Measurements from ENCODE around the gene RAB44.
A peak's percentile ranks its signal among the peaks of the same experiment; 100 is the strongest.
"Not testable (repeated sequence)": the region's sequence is repeated elsewhere in the genome, so short reads cannot be mapped to it uniquely, and the experiment has no call there.

Gene RAB44, protein sequence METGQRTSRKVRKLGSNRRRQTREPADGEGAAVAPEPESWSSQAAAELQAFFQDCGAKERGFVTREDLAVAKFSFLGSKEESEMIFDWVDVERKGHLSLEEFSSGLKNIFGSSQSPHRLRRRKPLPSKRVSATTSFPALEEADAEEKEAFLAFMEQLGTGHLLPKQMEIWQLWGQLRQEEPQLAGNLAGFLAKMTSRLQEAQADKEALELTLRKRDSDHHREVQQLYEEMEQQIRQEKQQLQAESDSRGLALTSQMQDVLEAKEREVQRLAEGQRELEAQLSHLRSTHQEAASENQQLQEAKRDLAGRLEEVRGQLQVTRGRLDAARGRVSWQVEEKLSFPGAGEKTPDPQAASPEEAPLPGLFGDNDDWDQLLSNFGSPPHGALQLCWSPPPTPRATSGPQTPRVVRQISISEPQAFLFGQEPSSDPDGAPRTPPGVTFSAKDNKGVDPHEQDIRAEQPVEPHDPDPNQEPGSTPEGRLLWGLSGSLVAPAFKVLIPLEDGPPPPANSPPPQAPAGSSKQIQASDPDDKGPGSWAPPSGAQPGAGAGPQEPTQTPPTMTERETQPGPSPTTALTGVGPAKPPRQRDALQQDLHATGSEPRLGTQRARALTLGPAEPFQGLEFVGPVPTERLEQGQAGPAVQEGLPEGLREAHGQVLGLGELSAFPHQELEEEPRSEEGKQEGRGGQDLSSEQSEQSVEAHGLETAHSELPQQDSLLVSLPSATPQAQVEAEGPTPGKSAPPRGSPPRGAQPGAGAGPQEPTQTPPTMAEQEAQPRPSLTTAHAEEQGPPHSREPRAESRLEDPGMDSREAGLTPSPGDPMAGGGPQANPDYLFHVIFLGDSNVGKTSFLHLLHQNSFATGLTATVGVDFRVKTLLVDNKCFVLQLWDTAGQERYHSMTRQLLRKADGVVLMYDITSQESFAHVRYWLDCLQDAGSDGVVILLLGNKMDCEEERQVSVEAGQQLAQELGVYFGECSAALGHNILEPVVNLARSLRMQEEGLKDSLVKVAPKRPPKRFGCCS

GRCh38 chr6:36697481-36697903 lies at the start of gene RAB44:
TSS of gene RAB44 (plus strand) at chr6:36697826. CDS start at chr6:36704236, 6,410 bp downstream.
- no peak for DNase-seq

- DNase-seq: no peak
Observed at GRCh38 chr6:36649086-36649485, 48.5 kb upstream of the RAB44 start.

GRCh38 chr6:36649701-36650484 lies 47.7 kb upstream of the RAB44 start:
- no peak for DNase-seq

DNA sequence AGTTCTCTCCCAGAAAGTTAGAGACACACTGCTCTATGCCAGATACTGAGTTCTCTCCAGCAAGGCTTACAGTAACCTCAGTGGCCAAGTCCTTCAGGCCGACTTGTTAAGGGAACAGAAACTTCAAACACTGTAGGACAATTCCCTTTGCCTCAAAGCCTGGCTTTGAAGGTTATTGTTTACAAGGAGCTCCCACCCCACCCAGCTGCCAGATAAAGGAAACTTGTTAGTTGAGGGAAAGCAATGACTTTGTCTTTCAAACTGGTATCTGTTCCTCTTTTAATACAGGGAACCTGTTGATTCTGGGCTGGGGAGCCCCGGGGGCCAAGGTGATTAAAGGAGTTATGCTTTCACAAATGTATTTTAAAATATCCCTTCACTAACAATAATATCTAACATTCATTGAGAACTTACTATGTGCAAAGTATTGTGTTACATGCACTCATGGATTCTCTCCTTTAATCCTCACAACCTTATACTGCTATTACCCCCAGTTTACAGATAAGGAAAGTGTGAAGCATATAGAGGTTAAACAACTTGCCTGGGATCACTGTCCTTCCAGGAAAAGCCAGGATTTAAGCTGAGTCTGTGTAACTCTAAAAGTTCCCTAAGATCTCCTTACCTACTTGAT lies 46.7 kb upstream of the RAB44 start:
- DNase-seq: peak; percentile 6 to 28

DNA sequence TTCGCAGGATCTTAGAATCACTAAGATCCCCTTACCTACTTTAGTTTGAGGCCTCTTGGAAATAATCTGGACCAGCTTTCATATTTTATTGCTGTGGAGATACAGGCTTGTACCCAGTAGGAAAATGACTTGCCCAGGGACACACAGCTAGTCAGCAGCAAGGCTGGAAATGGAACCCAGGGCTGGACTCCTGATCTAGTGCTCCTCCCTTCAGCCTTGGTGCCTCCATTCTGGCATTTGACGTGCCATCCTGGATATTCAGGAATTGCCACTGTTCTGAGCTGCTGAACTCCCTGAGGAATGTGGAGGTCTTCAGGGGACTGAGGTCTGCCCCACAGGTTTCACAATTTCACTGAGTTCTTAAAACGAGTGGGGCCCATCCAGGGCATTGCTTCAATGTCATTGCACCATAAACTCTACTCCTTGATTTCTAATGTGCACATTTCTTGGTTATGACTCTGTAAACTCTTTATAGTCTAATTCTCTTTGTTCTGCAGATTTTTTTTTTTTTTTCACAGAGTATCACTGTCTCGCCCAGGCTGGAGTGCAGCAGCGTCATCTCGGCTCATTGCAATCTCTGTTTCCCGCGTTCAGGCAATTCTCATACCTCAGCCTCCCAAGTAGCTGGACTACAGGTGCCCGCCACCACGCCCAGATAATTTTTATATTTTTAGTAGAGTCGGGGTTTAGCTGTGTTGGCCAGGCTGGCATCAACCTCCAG lies 45.8 kb upstream of the RAB44 start:
- no peak for DNase-seq

GRCh38 chr6:36654469-36654868 lies 43.2 kb upstream of the RAB44 start:
- DNase-seq: not testable (repeated sequence)

DNA sequence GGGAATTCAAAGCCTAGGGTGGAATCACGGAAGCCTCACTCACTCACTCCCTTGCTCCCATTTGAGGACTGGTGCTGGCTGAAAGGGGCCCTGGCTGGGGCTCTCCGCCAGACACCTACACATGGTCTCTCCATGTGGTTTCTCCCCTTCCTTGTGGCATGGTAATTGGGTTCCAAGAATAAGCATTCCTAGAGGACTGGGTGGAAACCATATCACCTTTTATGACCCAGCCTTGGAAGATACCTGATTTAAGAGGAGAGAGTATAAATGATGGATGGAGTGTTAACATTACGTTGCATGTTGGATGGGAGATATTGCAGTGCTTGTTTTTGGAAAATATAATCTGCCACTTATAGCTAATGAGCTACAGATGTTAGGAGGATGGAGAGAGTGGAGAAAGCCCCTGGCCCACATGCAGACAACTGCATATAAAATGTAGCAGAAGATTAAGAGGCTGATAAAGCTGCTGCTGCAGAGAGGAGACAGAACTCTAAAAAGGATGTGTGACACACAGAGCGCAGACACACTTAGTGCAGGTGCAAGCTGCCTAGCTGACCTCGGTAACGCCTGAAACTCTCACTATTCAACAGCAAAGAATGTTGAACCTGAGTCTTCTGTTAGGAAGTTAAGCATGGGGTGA lies 42.4 kb upstream of the RAB44 start:
- DNase-seq: no peak

DNA sequence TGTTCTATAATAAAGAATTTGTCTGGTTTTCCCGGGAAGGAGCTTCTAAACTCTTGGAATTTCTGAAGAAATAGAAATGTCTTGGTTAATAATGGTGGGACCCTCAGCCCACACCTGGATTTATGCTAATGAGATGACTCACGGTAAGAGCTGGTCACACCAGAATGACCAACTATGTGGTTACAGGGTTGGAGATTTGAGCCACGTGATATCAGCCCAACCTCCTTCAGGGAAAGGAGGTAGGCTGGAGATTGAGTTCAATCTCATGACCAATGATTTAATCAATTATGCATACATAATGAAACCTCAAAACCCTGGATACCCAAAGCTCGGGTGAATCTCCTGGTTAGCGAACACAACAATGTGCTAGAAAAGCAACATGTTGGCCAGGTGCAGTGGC lies 41.2 kb upstream of the RAB44 start:
- DNase-seq: no peak

DNA sequence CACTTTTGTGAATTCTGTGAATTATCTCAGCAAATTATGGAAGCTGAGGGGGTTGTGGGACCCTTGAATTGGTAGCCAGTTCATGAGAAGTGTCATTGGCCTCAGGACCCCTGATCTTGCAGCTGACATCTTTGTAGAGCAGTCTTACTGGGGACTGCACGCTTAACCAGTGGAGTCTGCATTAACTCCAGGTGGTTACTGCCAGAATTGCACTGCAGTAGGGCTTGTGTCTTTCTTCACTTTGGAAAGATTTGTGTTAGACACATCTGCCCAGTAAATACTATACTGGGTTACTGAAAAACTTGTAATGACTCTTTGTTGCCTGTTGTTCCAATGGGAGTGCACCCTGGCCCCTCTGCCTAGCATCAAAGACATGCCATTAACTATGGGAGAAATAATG lies 40.4 kb upstream of the RAB44 start:
- DNase-seq: no peak

DNA sequence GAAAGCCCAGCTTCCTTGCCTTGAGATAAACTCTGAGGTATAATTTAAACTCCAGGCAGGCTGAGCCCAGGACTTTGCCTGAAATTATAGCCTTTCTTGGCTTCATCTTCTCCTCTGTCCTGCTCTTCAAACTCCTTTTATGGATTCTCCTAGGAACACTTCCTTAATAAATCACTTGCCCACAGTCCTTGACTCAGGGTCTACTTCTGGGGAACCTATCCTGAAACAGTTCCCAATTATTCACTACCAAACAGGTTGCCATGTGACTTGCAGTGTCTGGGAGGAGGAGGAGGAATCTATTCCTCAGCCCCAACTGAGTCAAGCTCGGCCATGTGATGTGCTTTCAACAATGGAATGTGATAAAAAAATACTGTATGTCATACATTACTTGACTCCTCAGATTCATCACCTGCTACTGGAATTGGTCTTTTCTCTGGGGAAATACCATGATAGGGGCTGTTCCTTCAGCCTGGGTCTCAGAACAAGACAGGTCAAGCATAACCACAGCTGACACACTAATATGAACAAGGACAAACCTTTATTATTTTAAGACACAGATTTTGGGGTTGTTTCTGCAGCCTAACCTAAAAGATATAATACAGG lies 39.6 kb upstream of the RAB44 start:
- DNase-seq: no peak

DNA sequence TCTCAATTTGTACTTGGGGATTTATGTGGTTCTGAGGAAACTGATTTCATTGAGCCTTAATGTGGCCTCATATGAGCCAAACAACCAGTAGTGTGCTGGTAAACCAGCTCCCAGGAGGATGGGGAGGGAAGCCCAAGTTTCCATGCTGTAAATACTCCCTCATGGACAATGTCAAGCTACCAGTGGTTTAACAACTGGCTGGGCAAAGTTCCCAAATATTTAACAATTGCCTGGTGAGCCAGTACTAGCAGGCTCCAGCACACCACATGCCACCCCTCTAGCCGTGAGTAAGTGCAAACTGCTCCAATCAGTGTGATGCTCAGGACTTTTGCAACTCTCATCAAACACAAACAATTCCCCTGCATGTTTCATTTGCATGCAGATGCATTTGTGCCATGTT lies 38.4 kb upstream of the RAB44 start:
- no peak for DNase-seq

GRCh38 chr6:36660771-36661471 lies 36.7 kb upstream of the RAB44 start:
- DNase-seq: no peak

- no peak for DNase-seq
Observed at GRCh38 chr6:36662380-36662779, 35.2 kb upstream of the RAB44 start.

- no peak for DNase-seq
Observed at GRCh38 chr6:36662827-36663256, 34.8 kb upstream of the RAB44 start.

DNA sequence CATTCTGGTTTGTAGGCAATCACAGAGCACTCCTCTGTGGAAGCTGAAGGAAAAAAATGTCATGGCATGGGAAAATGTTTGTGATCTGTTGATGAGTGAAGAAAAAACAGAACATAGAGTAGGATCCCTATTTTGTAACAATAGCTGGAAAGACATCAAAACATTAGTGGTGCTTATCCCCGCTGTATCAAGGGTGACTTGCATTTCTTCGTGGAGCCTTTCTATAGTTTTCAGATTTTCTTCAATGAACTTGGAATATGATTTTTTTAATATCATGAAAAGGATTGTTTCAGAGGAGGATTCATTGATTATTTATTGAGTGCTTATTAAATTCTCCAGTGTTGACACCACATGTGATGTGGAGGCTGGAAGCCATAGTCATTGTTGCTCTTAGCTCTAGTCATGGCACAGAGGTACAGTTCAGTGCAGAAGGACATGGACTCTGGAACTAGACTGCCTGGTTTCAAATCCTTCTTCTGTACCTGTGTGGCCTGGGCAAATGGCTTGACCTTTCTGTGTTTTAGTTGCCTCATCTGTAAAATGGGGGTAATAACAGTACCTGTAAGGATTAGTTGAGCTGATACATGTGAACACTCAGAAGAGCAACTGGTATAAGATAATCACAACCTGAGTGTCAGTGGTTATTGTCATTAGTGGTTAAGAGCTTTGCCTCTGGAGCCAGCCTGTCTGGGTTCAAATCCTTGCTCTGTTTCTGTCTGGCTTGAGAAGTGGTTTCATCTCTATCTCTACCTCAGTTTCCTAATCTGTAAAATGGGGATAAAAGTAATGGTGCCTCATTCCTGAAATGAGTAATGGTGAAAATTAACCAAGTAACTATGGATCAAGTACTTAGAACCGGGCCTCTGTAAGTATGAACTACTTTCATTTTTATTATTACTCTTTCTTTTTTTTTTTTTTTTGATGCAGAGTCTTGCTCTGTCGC lies 33.9 kb upstream of the RAB44 start:
- DNase-seq: no peak

DNA sequence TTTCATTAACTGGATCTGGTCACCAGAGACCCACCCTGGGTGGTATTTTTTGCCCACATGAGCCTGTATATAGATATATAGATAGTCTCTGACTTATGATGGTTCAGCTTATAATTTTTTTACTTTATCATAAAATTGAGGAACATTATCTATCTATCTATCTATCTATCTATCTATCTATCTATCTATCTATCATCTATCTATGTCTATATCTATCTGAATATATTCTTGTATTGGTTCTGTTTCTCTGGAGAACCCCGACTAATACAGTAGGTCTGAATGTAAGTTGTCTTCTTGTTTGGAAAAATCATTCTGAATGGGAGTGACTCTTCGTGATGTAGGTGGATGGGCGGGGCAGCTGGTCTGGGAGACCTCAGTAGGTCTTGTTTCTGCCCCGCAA lies 32.4 kb upstream of the RAB44 start:
- DNase-seq: no peak

DNA sequence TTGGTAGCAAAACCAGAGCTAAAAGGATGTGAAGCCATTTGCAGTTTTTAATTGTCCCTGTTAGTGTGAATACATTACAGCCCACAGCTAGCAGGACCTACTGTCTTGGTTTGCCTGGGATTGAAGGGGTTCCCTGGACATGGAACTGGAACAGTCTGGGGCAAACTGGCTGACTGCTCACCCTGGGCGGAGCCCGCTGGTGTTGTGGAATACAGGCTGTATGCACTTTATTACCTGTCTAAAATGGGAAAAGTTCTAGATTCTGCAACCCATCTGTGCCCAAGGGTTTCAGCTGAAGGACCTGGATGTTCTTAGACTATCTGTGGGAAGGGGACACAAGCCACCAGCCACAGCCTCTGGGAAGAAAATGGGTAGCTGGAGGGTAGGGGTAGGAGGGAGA lies 31.3 kb upstream of the RAB44 start:
- no peak for DNase-seq

DNA sequence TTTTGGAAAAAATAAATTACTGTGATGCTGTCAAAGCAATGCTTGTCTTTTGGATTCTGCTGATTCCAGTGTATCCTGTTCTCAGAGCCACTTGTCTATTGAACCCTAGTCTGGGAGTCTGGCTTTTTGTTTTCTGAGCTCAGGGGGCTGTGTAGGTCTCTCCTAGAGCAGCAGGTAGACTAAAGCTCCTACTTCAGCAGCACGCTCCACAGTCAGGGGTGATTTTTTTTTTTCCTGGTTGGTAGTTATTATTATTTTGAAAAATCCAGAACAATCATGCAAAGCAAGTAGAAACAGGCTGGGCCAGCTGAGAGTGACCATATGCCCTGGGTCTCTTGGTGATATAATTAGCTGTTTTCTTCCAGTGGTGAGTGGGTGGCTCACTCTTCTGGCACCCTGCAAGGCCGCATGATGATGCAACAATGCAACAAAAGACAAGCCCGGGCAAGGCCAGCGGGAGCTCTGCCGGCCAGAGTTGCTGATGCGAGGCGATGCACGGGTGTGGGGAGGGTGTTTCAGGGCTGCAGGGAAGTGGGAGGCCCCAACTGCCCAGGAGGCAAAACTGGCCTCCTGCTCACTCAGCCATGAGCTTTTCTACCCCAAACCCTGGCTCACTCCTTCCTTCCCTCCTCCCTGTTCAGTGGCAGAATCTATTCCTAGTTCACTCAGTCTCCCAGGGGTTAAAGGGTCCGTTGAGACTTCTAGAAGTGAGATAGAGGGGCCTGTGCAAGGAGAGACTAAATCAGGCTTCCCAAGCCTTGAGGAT lies 30.6 kb upstream of the RAB44 start:
- DNase-seq: peak in 1 of 2 donors; percentile 60
